Uterus (tissue), 2 donors: Measurements from ENCODE around the gene TAF5.

Experiments used
- CTCF ChIP-seq, 4 experiments: fragments of 200-600 bp in 2 of 4; fragments of 450-650 bp in 2 of 4; sonication (generic) in 2 of 4; IDR thresholded peaks; one replicate each; pipeline ENCODE4 v1.5.1; 2016 to 2019; ENCODE audit warnings: antibody characterized with exemption in 4 of 4, mild to moderate bottlenecking in 2 of 4, moderate library complexity in 1 of 4
- POLR2A ChIP-seq, 2 donors: fragments of 450-650 bp; IDR thresholded peaks; one replicate each; pipeline ENCODE4 v1.6.1; 2016; ENCODE audit warnings: antibody characterized with exemption in 2 of 2, mild to moderate bottlenecking in 1 of 2, moderate library complexity in 1 of 2

GRCh38 chr10:103396789-103397087 is 29.0 kb downstream of the TAF5 start:
- TF ChIP-seq CTCF (IDR thresholded peaks at IDR 0.05) (no peak), POLR2A (IDR thresholded peaks at IDR 0.05) (no peak)
